Measurements from ENCODE around the gene ST3GAL3.
A peak's percentile ranks its signal among the peaks of the same experiment; 100 is the strongest.

The ST3GAL3 gene

GRCh38 chr1:43729816-43730463, 22.6 kb downstream of the ST3GAL3 start:
- H3K4me3 ChIP-seq (ENCODE audit: low read length), result no peak overlapping the region
- no peak for TF ChIP-seq CTCF (IDR thresholded peaks at IDR 0.05; ENCODE audit: insufficient read depth, low read depth, low read length, missing control alignments)
- DNase-seq (ENCODE audit: low read depth), result no peak

- no peak for TF ChIP-seq CTCF (IDR thresholded peaks at IDR 0.05; ENCODE audit: insufficient read depth, low read depth, low read length, missing control alignments)
These were observed 24.7 kb downstream of the ST3GAL3 start for GRCh38 chr1:43731867-43732531.

GRCh38 chr1:43736819-43737218, 29.5 kb downstream of the ST3GAL3 start:
- no peak for DNase-seq (ENCODE audit: low read depth)
- TF ChIP-seq CTCF (IDR thresholded peaks at IDR 0.05; ENCODE audit: insufficient read depth, low read depth, low read length, missing control alignments), result no peak
- no peak overlapping the region for H3K4me3 ChIP-seq (ENCODE audit: low read length)

More at GRCh38 chr1:43731867-43732531, 24.7 kb downstream of the ST3GAL3 start:
- DNase-seq (ENCODE audit: low read depth), result no peak
- no peak overlapping the region for H3K4me3 ChIP-seq (ENCODE audit: low read length)

- DNase-seq (ENCODE audit: low read depth), result no peak
- H3K4me3 ChIP-seq (ENCODE audit: low read length), result no peak overlapping the region
- no peak for TF ChIP-seq CTCF (IDR thresholded peaks at IDR 0.05; ENCODE audit: insufficient read depth, low read depth, low read length, missing control alignments)
These were observed 34.7 kb downstream of the ST3GAL3 start for GRCh38 chr1:43742026-43742425.

- no peak for TF ChIP-seq CTCF (IDR thresholded peaks at IDR 0.05; ENCODE audit: insufficient read depth, low read depth, low read length, missing control alignments)
- no peak for DNase-seq (ENCODE audit: low read depth)
- no peak overlapping the region for H3K4me3 ChIP-seq (ENCODE audit: low read length)
These were observed 35.9 kb downstream of the ST3GAL3 start for GRCh38 chr1:43743206-43743605.

GRCh38 chr1:43747736-43748135, 40.4 kb downstream of the ST3GAL3 start:
- peak; percentile 32 for DNase-seq (ENCODE audit: low read depth)
- no peak for TF ChIP-seq CTCF (IDR thresholded peaks at IDR 0.05; ENCODE audit: insufficient read depth, low read depth, low read length, missing control alignments)
- no peak overlapping the region for H3K4me3 ChIP-seq (ENCODE audit: low read length)

- peak; percentile 9 for DNase-seq (ENCODE audit: low read depth)
- no peak overlapping the region for H3K4me3 ChIP-seq (ENCODE audit: low read length)
- TF ChIP-seq CTCF (IDR thresholded peaks at IDR 0.05; ENCODE audit: insufficient read depth, low read depth, low read length, missing control alignments), result no peak
These were observed 42.7 kb downstream of the ST3GAL3 start for GRCh38 chr1:43750083-43750482.

All from epithelial cell of esophagus (primary cell).